Naive thymus-derived CD4-positive, alpha-beta T cell (primary cell): ENCODE measurements around the gene SLC15A2. TPM values are rescaled to one million over a fixed set of nuclear protein-coding genes. Genes with fewer than 3 reads are reported as not detected.

ENCODE experiments used
- ATAC-seq: fragments of 150-1000 bp; cut with Tn5 transposase; 2 replicates; pipeline ENCODE4 v1.10.0; 2021; ENCODE audit warnings: mild to moderate bottlenecking, moderate library complexity
- CTCF ChIA-PET: fragments of 350-600 bp; sonication (Branson Sonifier 250); formaldehyde crosslinking; loops from one replicate; lab custom pipeline; 2021; ENCODE audit warnings: antibody characterized with exemption; lab: Charles Lee
- POLR2A ChIA-PET: fragments of 350-600 bp; sonication (Branson Sonifier 250); formaldehyde crosslinking; loops from one replicate; lab custom pipeline; 2021; ENCODE audit warnings: antibody characterized with exemption, inconsistent platforms; lab: Charles Lee
- DNase-seq, 9 donors: peaks; one replicate each; pipeline versions ENCODE4 v3.0.0 to v3.0.0-alpha.2; 2020 to 2022; ENCODE audit warnings: mixed read lengths in 1 of 9
- H3K27ac ChIP-seq: one replicate; pipeline ENCODE4 v1.7.0; 2013; ENCODE audit warnings: mild to moderate bottlenecking, low read depth, low read length, moderate library complexity
- H3K27me3 ChIP-seq, 2 donors: one replicate each; pipeline ENCODE4 v1.7.0; 2013; ENCODE audit warnings: low read length in 2 of 2, mild to moderate bottlenecking in 2 of 2, moderate library complexity in 2 of 2; ENCODE audit not compliant: control insufficient read depth in 2 of 2, insufficient read depth in 2 of 2
- H3K36me3 ChIP-seq, 3 experiments: 1 replicate in 2 of 3; 2 replicates in 1 of 3; pipeline ENCODE4 v1.7.0; 2013; ENCODE audit warnings: low read length in 3 of 3, mild to moderate bottlenecking in 3 of 3, moderate library complexity in 1 of 3; ENCODE audit not compliant: insufficient read depth in 3 of 3, control insufficient read depth in 2 of 3
- H3K4me1 ChIP-seq, 2 donors: one replicate each; pipeline ENCODE4 v1.7.0; 2013; ENCODE audit warnings: low read length in 2 of 2, mild to moderate bottlenecking in 2 of 2, moderate library complexity in 1 of 2; ENCODE audit not compliant: control insufficient read depth in 2 of 2, insufficient read depth in 2 of 2
- H3K4me3 ChIP-seq: 2 replicates; pipeline ENCODE4 v1.7.0; 2013; ENCODE audit warnings: mild to moderate bottlenecking, low read length
- H3K9me3 ChIP-seq, 3 experiments: 1 replicate in 2 of 3; 2 replicates in 1 of 3; pipeline ENCODE4 v1.7.0; 2013; ENCODE audit warnings: low read length in 3 of 3; ENCODE audit not compliant: control insufficient read depth in 2 of 3
- H3K27ac Mint-ChIP-seq, 9 donors: one replicate each; pipeline ENCODE4 v1.8.0; 2020 to 2022; ENCODE audit warnings: mixed read lengths in 9 of 9, mild to moderate bottlenecking in 8 of 9, moderate library complexity in 5 of 9, inconsistent platforms in 2 of 9
- H3K27me3 Mint-ChIP-seq, 5 donors: one replicate each; pipeline ENCODE4 v1.8.0; 2021 to 2022; ENCODE audit warnings: mixed read lengths in 5 of 5, mild to moderate bottlenecking in 1 of 5
- H3K36me3 Mint-ChIP-seq, 5 donors: one replicate each; pipeline ENCODE4 v1.8.0; 2020 to 2022; ENCODE audit warnings: mixed read lengths in 5 of 5, mild to moderate bottlenecking in 3 of 5, inconsistent platforms in 1 of 5
- H3K4me1 Mint-ChIP-seq, 7 donors: one replicate each; pipeline ENCODE4 v1.8.0; 2020 to 2022; ENCODE audit warnings: mixed read lengths in 7 of 7, mild to moderate bottlenecking in 3 of 7, inconsistent platforms in 1 of 7
- H3K4me3 Mint-ChIP-seq, 10 donors: one replicate each; pipeline ENCODE4 v1.8.0; 2020 to 2022; ENCODE audit warnings: mild to moderate bottlenecking in 10 of 10, mixed read lengths in 10 of 10, moderate library complexity in 6 of 10, inconsistent platforms in 2 of 10
- H3K9me3 Mint-ChIP-seq, 11 donors: one replicate each; pipeline ENCODE4 v1.8.0; 2020 to 2022; ENCODE audit warnings: mixed read lengths in 11 of 11, mild to moderate bottlenecking in 4 of 11, inconsistent platforms in 1 of 11, moderate library complexity in 1 of 11
- intact Hi-C, 2 donors: fragments of 100-400 bp; cut with micrococcal nuclease; formaldehyde crosslinking; loops; one replicate each; pipeline ENCODE4 v1.15.1; 2023
- polyA plus RNA-seq, 2 donors: library from polyadenylated mRNA; unstranded; fragments of 300-500 nt; fragmentation: Illumina TruSeq; gene quantifications; one replicate each; pipeline ENCODE4 v1.2.3, GENCODE V29; 2021
- total RNA-seq, 6 experiments: library from RNA in 5 of 6; stranded (reverse) in 5 of 6; gene quantifications; 1 replicate in 5 of 6; 2 replicates in 1 of 6; pipeline ENCODE4 v1.2.3 and lab custom pipeline; 2021 to 2026

Gene SLC15A2
- total and polyA plus RNA-seq, 7 experiments from 2014 or later, result 0.46 to 6.8 (median 3.0) TPM; not detected in 1

DNA sequence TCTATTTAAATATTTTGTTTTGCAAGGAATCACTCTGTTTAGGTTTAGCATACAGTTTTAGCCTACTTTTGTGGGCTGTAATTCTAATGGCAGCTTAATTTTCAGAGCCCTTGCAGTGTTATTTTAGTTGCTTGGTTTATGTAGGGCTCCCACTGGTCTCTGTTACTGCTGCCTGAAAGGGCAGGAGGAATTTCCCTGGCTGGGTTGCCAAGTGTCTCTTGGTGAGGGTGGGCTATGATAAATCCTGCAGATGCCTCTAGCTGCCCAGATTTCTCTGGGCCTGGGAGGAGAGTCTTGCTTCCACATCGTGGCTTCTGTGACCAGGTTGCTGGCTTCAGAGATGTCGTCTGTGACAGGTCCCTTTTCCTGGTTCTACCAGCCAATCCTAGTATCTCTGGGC, 91.6 kb downstream of the SLC15A2 start:
- Mint-ChIP-seq H3K27ac (no peak overlapping the region), H3K4me3 (no peak overlapping the region), H3K4me1 (peaks cover 0 to 17% (median 0%) of the 10 kb centered on the region in 7 donors), H3K9me3 (peaks cover 4 to 31% (median 17%) of the 10 kb centered on the region in 11 donors), H3K36me3 (peaks cover 0 to 14% (median 5%) of the 10 kb centered on the region in 5 donors), H3K27me3 (peaks cover 0 to 22% (median 8%) of the 10 kb centered on the region in 5 donors)
- no peak for ATAC-seq
- Histone ChIP-seq H3K9me3 (no peaks in the 10 kb centered on the region), H3K36me3 (no peaks in the 10 kb centered on the region), H3K4me1 (no peaks in the 10 kb centered on the region), H3K27ac (no peak overlapping the region), H3K27me3 (no peaks in the 10 kb centered on the region), H3K4me3 (no peak overlapping the region)
- ChIA-PET CTCF (no interaction called here), POLR2A (no interaction called here)
- intact Hi-C loops, result no loop called here
- no peak for DNase-seq

DNA sequence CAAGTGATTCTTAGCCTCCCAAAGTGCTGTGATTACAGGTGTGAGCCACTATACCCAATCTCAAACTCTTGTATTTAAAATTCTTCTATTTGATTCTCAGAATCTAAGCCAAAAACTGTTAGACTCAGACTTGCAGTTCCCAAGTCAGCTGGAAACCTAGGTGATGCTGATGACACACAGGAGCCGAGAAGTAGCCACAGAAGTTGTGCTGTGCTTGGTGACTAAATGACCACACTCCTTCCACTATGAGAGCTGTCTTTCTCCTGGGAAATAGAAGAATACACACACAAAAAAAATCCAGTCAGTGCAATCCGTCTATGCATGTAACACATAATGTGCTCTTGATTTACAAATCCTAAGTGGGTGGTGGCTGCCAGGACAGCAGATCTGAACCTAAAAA, 93.9 kb downstream of the SLC15A2 start:
- intact Hi-C loops, result no loop called here

DNA sequence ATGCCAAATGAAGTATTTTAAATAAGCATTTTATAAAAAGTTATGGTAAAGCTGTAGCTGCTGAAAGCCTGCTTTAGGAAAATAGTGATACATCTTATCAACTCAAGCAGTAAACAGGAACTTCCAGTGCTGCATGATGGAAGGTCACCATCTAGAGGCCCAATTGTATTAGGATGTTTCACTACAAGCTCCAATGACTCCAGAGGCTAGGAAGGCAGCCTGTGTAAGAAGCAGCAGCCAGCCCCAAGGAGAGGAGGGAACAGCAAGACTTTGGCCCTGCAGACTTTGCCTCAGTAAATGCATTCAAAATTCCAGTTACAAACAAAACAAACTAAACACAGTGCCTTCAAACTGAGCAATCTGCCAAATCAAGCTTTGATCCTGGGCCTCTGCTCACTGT, 95.7 kb downstream of the SLC15A2 start:
- DNase-seq (no peak), ATAC-seq (no peak)
- Mint-ChIP-seq H3K4me3 (no peak overlapping the region), H3K27me3 (peaks cover 0 to 19% (median 6%) of the 10 kb centered on the region in 5 donors), H3K27ac (no peak overlapping the region), H3K4me1 (peaks cover 0 to 11% (median 0%) of the 10 kb centered on the region in 7 donors), H3K9me3 (peaks cover 0 to 7% (median 3%) of the 10 kb centered on the region in 11 donors), H3K36me3 (peaks cover 0 to 4% (median 0%) of the 10 kb centered on the region in 5 donors)
- Histone ChIP-seq H3K27me3 (no peaks in the 10 kb centered on the region), H3K36me3 (no peaks in the 10 kb centered on the region), H3K4me3 (no peak overlapping the region), H3K27ac (no peak overlapping the region), H3K9me3 (no peaks in the 10 kb centered on the region), H3K4me1 (no peaks in the 10 kb centered on the region)
- CTCF ChIA-PET, result interaction anchor here (0.7 kb wide), 1 partner anchor 1724 kb away, joined by 3 read pairs; no protein-coding TSS in a partner anchor
- POLR2A ChIA-PET, result no interaction called here
- intact Hi-C loops, result no loop called here

More for the DNA sequence above, 93.9 kb downstream of the SLC15A2 start:
- Histone ChIP-seq H3K4me1 (no peaks in the 10 kb centered on the region), H3K4me3 (no peak overlapping the region), H3K27ac (no peak overlapping the region), H3K36me3 (no peaks in the 10 kb centered on the region), H3K9me3 (no peaks in the 10 kb centered on the region), H3K27me3 (no peaks in the 10 kb centered on the region)
- H3K36me3 Mint-ChIP-seq, result peaks cover 0 to 11% (median 5%) of the 10 kb centered on the region in 5 donors
- peaks cover 4 to 25% (median 15%) of the 10 kb centered on the region in 11 donors for H3K9me3 Mint-ChIP-seq
- peaks cover 0 to 22% (median 6%) of the 10 kb centered on the region in 5 donors for H3K27me3 Mint-ChIP-seq
- no peak overlapping the region for H3K4me3 Mint-ChIP-seq
- H3K27ac Mint-ChIP-seq, result no peak overlapping the region
- ATAC-seq, result no peak
- no peak for DNase-seq
- H3K4me1 Mint-ChIP-seq, result peaks cover 0 to 11% (median 0%) of the 10 kb centered on the region in 7 donors
- ChIA-PET CTCF (no interaction called here), POLR2A (no interaction called here)

DNA sequence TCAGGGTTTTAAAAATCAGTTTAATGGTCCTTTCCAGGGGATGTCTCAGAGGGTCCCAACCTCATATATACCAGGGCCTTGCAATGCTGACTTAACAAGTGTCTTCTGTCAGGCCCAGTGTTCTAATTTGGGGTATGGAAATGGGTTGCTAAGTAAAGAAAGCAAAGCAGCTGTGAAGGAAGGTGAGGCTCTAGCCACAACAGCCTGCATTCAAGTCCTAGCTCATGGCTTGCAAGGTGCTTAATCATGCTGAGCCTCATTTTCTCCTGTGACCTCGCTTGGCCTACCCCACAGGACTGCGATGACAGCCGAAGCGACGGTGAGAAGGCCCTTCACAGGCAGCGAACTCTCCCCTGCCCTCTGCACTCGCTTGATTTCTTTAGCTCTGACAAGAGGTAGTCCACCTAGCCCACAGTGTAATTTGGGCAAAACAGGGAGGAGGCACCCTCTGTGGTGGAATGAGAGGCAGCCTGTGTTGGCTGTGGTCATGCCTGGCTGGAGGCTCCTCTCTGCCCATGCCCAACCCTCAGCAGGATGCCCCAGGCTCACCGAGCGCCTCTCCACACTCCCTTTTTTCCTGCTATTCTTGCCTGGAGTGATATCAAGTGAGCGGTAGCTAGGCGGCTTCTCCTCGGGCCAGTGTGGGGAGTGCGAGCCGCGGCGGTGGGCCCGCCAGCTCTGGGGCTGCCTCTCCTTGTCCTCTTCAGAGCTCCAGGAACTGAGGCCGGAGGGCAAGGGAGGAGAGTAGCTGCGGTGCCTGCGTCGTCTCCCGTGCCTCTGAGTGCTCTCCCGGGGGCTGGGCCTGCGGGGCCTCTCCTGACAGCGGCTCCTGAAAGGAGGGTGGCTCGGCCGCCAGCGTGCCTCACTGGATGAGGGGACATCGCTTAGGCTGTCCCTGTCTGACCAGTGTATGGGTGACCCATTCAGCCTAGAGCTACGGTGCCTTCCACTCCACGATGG, 98.7 kb downstream of the SLC15A2 start:
- Mint-ChIP-seq H3K4me1 (peaks cover 4 to 26% (median 7%) of the 10 kb centered on the region in 7 donors), H3K27ac (peak overlapping the region in 1 of 9 donors; percentile 21), H3K36me3 (no peaks in the 10 kb centered on the region), H3K9me3 (no peaks in the 10 kb centered on the region), H3K27me3 (peaks cover 0 to 15% (median 6%) of the 10 kb centered on the region in 5 donors), H3K4me3 (no peak overlapping the region)
- ChIA-PET POLR2A (no interaction called here), CTCF (no interaction called here)
- DNase-seq (no peak), ATAC-seq (no peak)
- intact Hi-C loops, result no loop called here
- Histone ChIP-seq H3K27ac (no peak overlapping the region), H3K9me3 (no peaks in the 10 kb centered on the region), H3K36me3 (no peaks in the 10 kb centered on the region), H3K27me3 (no peaks in the 10 kb centered on the region), H3K4me1 (no peaks in the 10 kb centered on the region), H3K4me3 (no peak overlapping the region)

Other genes starting within 250 kb of the SLC15A2 start
- gene HCLS1, start 233.5 kb upstream of the SLC15A2 start, total RNA-seq, result 100 to 1,000 TPM; 275 to 357 (median 311) TPM
- gene HCLS1, start 233.5 kb upstream of the SLC15A2 start, polyA plus RNA-seq, result 100 to 1,000 TPM; 340 to 452 TPM
- 10 to 100 TPM; 29.5 to 49.7 (median 44.5) TPM for gene GOLGB1, start 144.7 kb upstream of the SLC15A2 start, total RNA-seq
- gene GOLGB1, start 144.7 kb upstream of the SLC15A2 start, polyA plus RNA-seq, result 10 to 100 TPM in 1 of 2 donors, 1 to 10 TPM in 1; 3.4 to 11.1 TPM
- 10 to 100 TPM; 32.6 to 45.6 (median 35.8) TPM for gene IQCB1, start 59.3 kb upstream of the SLC15A2 start, total RNA-seq
- 10 to 100 TPM; 20.3 to 21.5 TPM for gene IQCB1, start 59.3 kb upstream of the SLC15A2 start, polyA plus RNA-seq
- gene EAF2, start 59.2 kb upstream of the SLC15A2 start, total RNA-seq, result 10 to 100 TPM in 2 of 5 experiments, 1 to 10 TPM in 3; 6.4 to 16.1 (median 7.5) TPM
- gene EAF2, start 59.2 kb upstream of the SLC15A2 start, polyA plus RNA-seq, result 10 to 100 TPM; 13.6 to 16.6 TPM
- gene ILDR1, start 127.8 kb downstream of the SLC15A2 start, total RNA-seq, result under 1 TPM in 2 of 5 experiments, not detected in 3; 0.19 to 0.31 TPM
- gene ILDR1, start 127.8 kb downstream of the SLC15A2 start, polyA plus RNA-seq, result not detected
- gene CD86, start 161.0 kb downstream of the SLC15A2 start, total RNA-seq, result 10 to 100 TPM in 1 of 5 experiments, 1 to 10 TPM in 4; 1.0 to 24.0 (median 2.4) TPM
- under 1 TPM; 0.07 to 0.24 TPM for gene CD86, start 161.0 kb downstream of the SLC15A2 start, polyA plus RNA-seq